ENCODE measurements around the gene FAM120B.

The FAM120B gene

DNA sequence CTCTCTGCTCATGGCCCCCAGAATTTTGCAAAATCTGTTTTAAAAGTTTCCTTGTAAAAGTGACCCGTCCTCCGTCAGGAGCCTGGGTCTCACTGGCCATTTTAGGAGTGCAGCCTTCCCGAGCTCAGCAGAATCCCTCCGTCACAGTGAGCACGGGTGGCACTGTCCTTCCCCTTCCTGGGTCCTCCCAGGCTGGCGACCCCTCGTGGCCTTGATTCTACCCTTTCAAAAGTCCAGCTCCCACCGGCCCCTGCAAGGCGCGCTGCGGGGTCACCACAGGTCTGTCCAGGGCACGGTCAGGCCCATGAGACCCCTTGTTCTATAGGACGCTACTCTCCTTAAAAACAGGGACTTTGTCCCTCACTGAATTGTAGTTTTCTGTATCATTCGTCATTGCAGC is 133.9 kb downstream of the FAM120B start:
- POLR2A ChIA-PET: no interaction called here
- H3K4me3 ChIP-seq (ENCODE audit: control insufficient read depth in 1 of 7, extremely low read depth in 1 of 7, insufficient read depth in 4 of 7, low read depth in 2 of 7, low read length in 6 of 7): no peak overlapping the region
- peaks cover 0 to 9% (median 4%) of the 10 kb centered on the region in 4 experiments for H3K4me1 ChIP-seq (ENCODE audit: control extremely low read depth in 1 of 4, control insufficient read depth in 4 of 4, insufficient read depth in 4 of 4, low read length in 3 of 4)
- WGBS (ENCODE audit: insufficient coverage): 93% methylated on average over 11 of the region's 14 CpGs
- CTCF ChIA-PET: interaction anchor here (1.1 kb wide), 1 partner anchor 9 kb away, joined by 3 read pairs; no protein-coding TSS in a partner anchor
- no peaks in the 10 kb centered on the region for H3K36me3 ChIP-seq (ENCODE audit: control insufficient read depth in 4 of 4, insufficient read depth in 4 of 4, low read length in 3 of 4)
- DNase-seq: no peak
- peaks cover 0 to 13% (median 10%) of the 10 kb centered on the region in 5 experiments for H3K27me3 ChIP-seq (replicated peaks in 2 of 5; ENCODE audit: control insufficient read depth in 4 of 5, insufficient read depth in 5 of 5, low read length in 4 of 5)
- H3K9me3 ChIP-seq (ENCODE audit: control extremely low read depth in 1 of 5, control insufficient read depth in 4 of 5, insufficient read depth in 2 of 5, low read depth in 1 of 5, low read length in 4 of 5): peaks cover 0 to 7% (median 3%) of the 10 kb centered on the region in 5 experiments
- H3K27ac ChIP-seq (ENCODE audit: insufficient read depth in 1 of 2, low read depth in 1 of 2, low read length in 2 of 2, poor library complexity in 1 of 2, severe bottlenecking in 2 of 2): no peak overlapping the region

DNA sequence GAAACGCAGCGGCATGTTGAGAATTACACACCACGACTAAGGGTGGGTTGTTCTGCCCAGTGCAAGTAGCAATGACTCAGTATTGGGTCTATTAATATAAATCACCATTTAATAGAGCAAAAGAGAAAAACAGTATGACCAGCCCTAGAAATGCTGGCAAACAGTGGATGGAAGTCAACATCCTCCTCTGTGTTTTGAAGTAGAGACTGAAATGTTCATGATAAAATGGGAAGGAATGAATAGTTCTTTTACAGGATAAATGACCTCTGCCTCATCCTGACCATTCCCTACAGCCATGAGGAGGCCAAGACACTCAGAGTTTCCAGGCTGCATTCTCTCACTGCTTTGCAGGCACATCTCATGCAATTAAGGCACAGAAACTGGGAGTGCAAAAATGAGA is 134.8 kb downstream of the FAM120B start:
- Histone ChIP-seq H3K9me3 (ENCODE audit: control extremely low read depth in 1 of 5, control insufficient read depth in 4 of 5, insufficient read depth in 2 of 5, low read depth in 1 of 5, low read length in 4 of 5) (peaks cover 0 to 1% (median under 1%) of the 10 kb centered on the region in 5 experiments), H3K36me3 (ENCODE audit: control insufficient read depth in 4 of 4, insufficient read depth in 4 of 4, low read length in 3 of 4) (no peaks in the 10 kb centered on the region), H3K4me1 (ENCODE audit: control extremely low read depth in 1 of 4, control insufficient read depth in 4 of 4, insufficient read depth in 4 of 4, low read length in 3 of 4) (peaks cover 0 to 9% (median 4%) of the 10 kb centered on the region in 4 experiments), H3K4me3 (ENCODE audit: control insufficient read depth in 1 of 7, extremely low read depth in 1 of 7, insufficient read depth in 4 of 7, low read depth in 2 of 7, low read length in 6 of 7) (no peak overlapping the region), H3K27ac (ENCODE audit: insufficient read depth in 1 of 2, low read depth in 1 of 2, low read length in 2 of 2, poor library complexity in 1 of 2, severe bottlenecking in 2 of 2) (no peak overlapping the region), H3K27me3 (replicated peaks in 2 of 5; ENCODE audit: control insufficient read depth in 4 of 5, insufficient read depth in 5 of 5, low read length in 4 of 5) (peaks cover 0 to 13% (median 10%) of the 10 kb centered on the region in 5 experiments)
- CTCF ChIA-PET: interaction anchor here (1.1 kb wide), 1 partner anchor 10 kb away, joined by 3 read pairs; no protein-coding TSS in a partner anchor
- no peak for DNase-seq
- no CpG with 5 or more reads among the region's 3 CpGs for WGBS (ENCODE audit: insufficient coverage)
- POLR2A ChIA-PET: no interaction called here

DNA sequence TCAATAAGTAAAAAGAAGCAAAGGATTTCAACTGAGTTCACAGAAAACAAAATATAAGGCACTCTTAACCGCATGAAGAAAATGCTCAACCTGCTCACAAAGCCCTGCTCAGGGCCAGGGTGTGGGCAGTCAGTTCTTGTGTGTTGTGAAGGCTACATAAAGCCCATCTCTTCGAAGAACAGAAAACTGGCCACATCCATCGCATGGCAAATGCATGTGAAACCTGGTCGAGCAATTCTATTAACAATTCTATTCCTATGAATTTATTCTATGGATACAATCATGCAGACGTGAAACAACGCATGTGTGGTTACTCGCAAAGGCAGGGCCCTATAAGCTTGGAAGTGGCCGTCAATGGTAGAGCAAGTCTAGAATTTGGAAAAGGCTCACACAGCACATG is 136.0 kb downstream of the FAM120B start:
- H3K36me3 ChIP-seq (ENCODE audit: control insufficient read depth in 4 of 4, insufficient read depth in 4 of 4, low read length in 3 of 4): no peaks in the 10 kb centered on the region
- H3K27ac ChIP-seq (ENCODE audit: insufficient read depth in 1 of 2, low read depth in 1 of 2, low read length in 2 of 2, poor library complexity in 1 of 2, severe bottlenecking in 2 of 2): no peak overlapping the region
- no peak overlapping the region for H3K4me3 ChIP-seq (ENCODE audit: control insufficient read depth in 1 of 7, extremely low read depth in 1 of 7, insufficient read depth in 4 of 7, low read depth in 2 of 7, low read length in 6 of 7)
- 99% methylated on average over 8 of the region's 8 CpGs for WGBS (ENCODE audit: insufficient coverage)
- POLR2A ChIA-PET: no interaction called here
- peaks cover 0 to 10% (median 7%) of the 10 kb centered on the region in 5 experiments for H3K27me3 ChIP-seq (replicated peaks in 2 of 5; ENCODE audit: control insufficient read depth in 4 of 5, insufficient read depth in 5 of 5, low read length in 4 of 5)
- CTCF ChIA-PET: no interaction called here
- no peak for DNase-seq
- no peaks in the 10 kb centered on the region for H3K9me3 ChIP-seq (ENCODE audit: control extremely low read depth in 1 of 5, control insufficient read depth in 4 of 5, insufficient read depth in 2 of 5, low read depth in 1 of 5, low read length in 4 of 5)
- H3K4me1 ChIP-seq (ENCODE audit: control extremely low read depth in 1 of 4, control insufficient read depth in 4 of 4, insufficient read depth in 4 of 4, low read length in 3 of 4): peaks cover 0 to 9% (median 4%) of the 10 kb centered on the region in 4 experiments

DNA sequence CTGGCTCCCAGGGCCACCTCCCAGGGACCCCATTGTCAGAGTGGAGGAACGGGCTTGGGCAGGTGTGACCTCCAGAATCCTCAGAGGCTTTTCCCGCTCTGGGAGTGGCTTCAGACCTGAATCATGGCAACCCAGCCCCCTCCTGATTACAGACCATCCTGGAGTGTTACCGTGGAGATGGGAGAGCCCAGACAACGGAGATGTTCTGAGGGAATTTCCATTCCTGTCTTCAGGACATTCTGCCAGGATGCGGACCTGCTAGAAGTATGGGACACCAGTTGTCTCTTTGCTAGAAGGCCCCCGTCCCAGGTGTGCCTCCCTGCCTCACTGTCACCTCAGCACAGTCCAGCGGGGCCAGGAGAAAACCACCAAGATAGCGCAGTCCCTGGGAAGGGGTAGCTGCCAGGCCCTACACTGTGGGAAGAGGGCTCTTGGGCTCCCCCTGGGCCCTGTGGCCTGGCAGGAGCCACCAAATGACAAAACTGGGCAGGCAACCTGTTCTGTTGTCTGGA is 136.6 kb downstream of the FAM120B start:
- H3K27ac ChIP-seq (ENCODE audit: insufficient read depth in 1 of 2, low read depth in 1 of 2, low read length in 2 of 2, poor library complexity in 1 of 2, severe bottlenecking in 2 of 2): no peak overlapping the region
- no peaks in the 10 kb centered on the region for H3K36me3 ChIP-seq (ENCODE audit: control insufficient read depth in 4 of 4, insufficient read depth in 4 of 4, low read length in 3 of 4)
- POLR2A ChIA-PET: no interaction called here
- H3K4me3 ChIP-seq (ENCODE audit: control insufficient read depth in 1 of 7, extremely low read depth in 1 of 7, insufficient read depth in 4 of 7, low read depth in 2 of 7, low read length in 6 of 7): no peak overlapping the region
- CTCF ChIA-PET: no interaction called here
- no peaks in the 10 kb centered on the region for H3K9me3 ChIP-seq (ENCODE audit: control extremely low read depth in 1 of 5, control insufficient read depth in 4 of 5, insufficient read depth in 2 of 5, low read depth in 1 of 5, low read length in 4 of 5)
- peaks cover 0 to 5% (median 1%) of the 10 kb centered on the region in 5 experiments for H3K27me3 ChIP-seq (replicated peaks in 2 of 5; ENCODE audit: control insufficient read depth in 4 of 5, insufficient read depth in 5 of 5, low read length in 4 of 5)
- DNase-seq: no peak
- 98% methylated on average over 8 of the region's 8 CpGs for WGBS (ENCODE audit: insufficient coverage)
- peaks cover 0 to 3% (median 1%) of the 10 kb centered on the region in 4 experiments for H3K4me1 ChIP-seq (ENCODE audit: control extremely low read depth in 1 of 4, control insufficient read depth in 4 of 4, insufficient read depth in 4 of 4, low read length in 3 of 4)

DNA sequence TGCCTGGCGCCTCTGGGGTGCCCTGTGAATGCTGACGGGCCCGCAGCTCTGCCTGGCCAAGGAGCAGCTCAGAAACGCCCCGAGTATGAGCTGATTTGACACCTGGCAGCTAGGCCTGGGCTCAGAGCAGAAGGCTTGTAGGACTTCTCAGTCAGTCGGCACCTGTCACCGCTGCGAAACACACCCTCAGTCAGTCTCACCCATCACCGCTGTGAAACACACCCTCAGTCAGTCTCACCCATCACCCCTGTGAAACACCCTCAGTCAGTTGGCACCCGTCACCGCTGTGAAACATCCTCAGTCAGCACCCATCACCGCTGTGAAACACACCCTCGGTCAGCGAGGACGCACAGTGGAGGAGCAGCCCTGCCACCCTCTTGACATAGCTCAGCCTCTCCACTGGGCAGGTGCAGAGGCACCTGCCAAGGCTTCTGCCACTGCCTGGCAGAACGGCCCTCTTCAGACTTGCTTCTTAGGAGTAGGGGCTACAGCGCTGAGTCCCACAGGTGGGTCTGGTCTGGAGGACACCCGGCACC is 137.6 kb downstream of the FAM120B start:
- H3K4me3 ChIP-seq (ENCODE audit: control insufficient read depth in 1 of 7, extremely low read depth in 1 of 7, insufficient read depth in 4 of 7, low read depth in 2 of 7, low read length in 6 of 7): no peak overlapping the region
- no peaks in the 10 kb centered on the region for H3K4me1 ChIP-seq (ENCODE audit: control extremely low read depth in 1 of 4, control insufficient read depth in 4 of 4, insufficient read depth in 4 of 4, low read length in 3 of 4)
- DNase-seq: no peak
- H3K27ac ChIP-seq (ENCODE audit: insufficient read depth in 1 of 2, low read depth in 1 of 2, low read length in 2 of 2, poor library complexity in 1 of 2, severe bottlenecking in 2 of 2): no peak overlapping the region
- POLR2A ChIA-PET: no interaction called here
- H3K27me3 ChIP-seq (replicated peaks in 2 of 5; ENCODE audit: control insufficient read depth in 4 of 5, insufficient read depth in 5 of 5, low read length in 4 of 5): peaks cover 0 to 3% (median 0%) of the 10 kb centered on the region in 5 experiments
- WGBS (ENCODE audit: insufficient coverage): 92% methylated on average over 15 of the region's 18 CpGs
- H3K36me3 ChIP-seq (ENCODE audit: control insufficient read depth in 4 of 4, insufficient read depth in 4 of 4, low read length in 3 of 4): no peaks in the 10 kb centered on the region
- no peaks in the 10 kb centered on the region for H3K9me3 ChIP-seq (ENCODE audit: control extremely low read depth in 1 of 5, control insufficient read depth in 4 of 5, insufficient read depth in 2 of 5, low read depth in 1 of 5, low read length in 4 of 5)
- CTCF ChIA-PET: interaction anchor here (0.9 to 1.6 kb wide), 2 partner anchors 28 to 29 kb away, joined by 3 read pairs; no protein-coding TSS in a partner anchor

DNA sequence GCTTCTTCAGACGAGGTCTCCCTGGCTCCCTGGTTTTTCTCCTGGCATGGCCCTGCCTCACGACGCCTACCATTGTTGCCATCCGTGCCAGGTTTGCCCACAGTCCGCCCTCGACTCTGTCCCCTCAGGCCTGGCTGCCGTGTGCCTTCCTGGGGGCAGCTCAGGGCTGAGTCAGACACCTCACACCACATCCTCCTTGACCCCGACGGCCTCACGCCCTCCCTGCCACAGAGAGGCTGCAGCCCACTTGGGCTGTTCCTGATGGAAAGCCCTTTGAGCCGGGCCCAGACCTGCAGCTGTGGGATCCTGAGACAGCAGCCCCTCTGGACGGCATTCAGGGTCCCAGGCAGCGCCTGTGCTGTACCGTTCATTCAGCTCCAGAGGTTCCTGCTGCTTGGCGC is 138.3 kb downstream of the FAM120B start:
- WGBS (ENCODE audit: insufficient coverage): 86% methylated on average over 15 of the region's 15 CpGs
- ChIA-PET POLR2A (no interaction called here), CTCF (interaction anchor here (0.9 to 1.6 kb wide), 2 partner anchors 29 kb away, joined by 3 read pairs; no protein-coding TSS in a partner anchor)
- no peaks in the 10 kb centered on the region for H3K9me3 ChIP-seq (ENCODE audit: control extremely low read depth in 1 of 5, control insufficient read depth in 4 of 5, insufficient read depth in 2 of 5, low read depth in 1 of 5, low read length in 4 of 5)
- no peak for DNase-seq
- no peaks in the 10 kb centered on the region for H3K4me1 ChIP-seq (ENCODE audit: control extremely low read depth in 1 of 4, control insufficient read depth in 4 of 4, insufficient read depth in 4 of 4, low read length in 3 of 4)
- no peak overlapping the region for H3K27ac ChIP-seq (ENCODE audit: insufficient read depth in 1 of 2, low read depth in 1 of 2, low read length in 2 of 2, poor library complexity in 1 of 2, severe bottlenecking in 2 of 2)
- H3K4me3 ChIP-seq (ENCODE audit: control insufficient read depth in 1 of 7, extremely low read depth in 1 of 7, insufficient read depth in 4 of 7, low read depth in 2 of 7, low read length in 6 of 7): no peak overlapping the region
- H3K27me3 ChIP-seq (replicated peaks in 2 of 5; ENCODE audit: control insufficient read depth in 4 of 5, insufficient read depth in 5 of 5, low read length in 4 of 5): peaks cover 0 to 3% (median 0%) of the 10 kb centered on the region in 5 experiments
- no peaks in the 10 kb centered on the region for H3K36me3 ChIP-seq (ENCODE audit: control insufficient read depth in 4 of 4, insufficient read depth in 4 of 4, low read length in 3 of 4)

DNA sequence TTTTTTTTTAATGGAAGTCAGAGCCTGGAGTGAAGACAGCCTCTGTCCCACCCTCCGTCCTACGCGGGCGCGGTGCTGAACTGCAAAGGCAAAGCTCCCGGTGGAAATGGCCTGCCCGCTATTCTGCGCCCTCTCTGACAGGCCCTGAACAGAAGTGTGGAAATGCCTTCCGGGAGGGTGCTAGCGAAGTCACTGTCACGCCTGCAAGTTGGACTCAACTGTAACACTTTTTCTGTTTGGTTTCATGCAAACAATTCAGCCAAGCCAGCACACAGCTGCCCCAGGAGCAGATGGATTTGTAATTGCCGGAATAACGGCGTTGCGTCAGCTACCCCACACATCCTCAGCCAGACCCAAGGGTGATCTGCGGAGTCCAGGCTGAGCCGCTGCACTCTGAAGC is 138.9 kb downstream of the FAM120B start:
- WGBS (ENCODE audit: insufficient coverage): 97% methylated on average over 17 of the region's 17 CpGs
- POLR2A ChIA-PET: no interaction called here
- DNase-seq: no peak

More for the DNA sequence above, 138.9 kb downstream of the FAM120B start:
- Histone ChIP-seq H3K4me1 (ENCODE audit: control extremely low read depth in 1 of 4, control insufficient read depth in 4 of 4, insufficient read depth in 4 of 4, low read length in 3 of 4) (no peaks in the 10 kb centered on the region), H3K36me3 (ENCODE audit: control insufficient read depth in 4 of 4, insufficient read depth in 4 of 4, low read length in 3 of 4) (no peaks in the 10 kb centered on the region), H3K27ac (ENCODE audit: insufficient read depth in 1 of 2, low read depth in 1 of 2, low read length in 2 of 2, poor library complexity in 1 of 2, severe bottlenecking in 2 of 2) (no peak overlapping the region), H3K9me3 (ENCODE audit: control extremely low read depth in 1 of 5, control insufficient read depth in 4 of 5, insufficient read depth in 2 of 5, low read depth in 1 of 5, low read length in 4 of 5) (no peaks in the 10 kb centered on the region), H3K4me3 (ENCODE audit: control insufficient read depth in 1 of 7, extremely low read depth in 1 of 7, insufficient read depth in 4 of 7, low read depth in 2 of 7, low read length in 6 of 7) (no peak overlapping the region), H3K27me3 (replicated peaks in 2 of 5; ENCODE audit: control insufficient read depth in 4 of 5, insufficient read depth in 5 of 5, low read length in 4 of 5) (peaks cover 0 to 3% (median 0%) of the 10 kb centered on the region in 5 experiments)
- CTCF ChIA-PET: interaction anchor here (0.5 to 1.6 kb wide), 2 partner anchors 28 to 1075 kb away, joined by 3 read pairs; no protein-coding TSS in a partner anchor

All from common myeloid progenitor, CD34-positive (primary cell).